Heart right ventricle (tissue), 16 donors: ENCODE data around the gene USP50. TPM values are rescaled to one million over a fixed set of nuclear protein-coding genes. Genes with fewer than 3 reads are reported as not detected.

ENCODE experiments used
- ATAC-seq, 8 donors: fragments of 200-7000 bp; cut with Tn5 transposase; one replicate each; pipeline ENCODE4 v1.9.1; 2020; ENCODE audit warnings: mild to moderate bottlenecking in 8 of 8, moderate library complexity in 8 of 8, moderate number of reproducible peaks in 1 of 8
- DNase-seq, 2 donors: peaks; one replicate each; pipeline ENCODE4 v3.0.0-alpha.2; 2020
- H3K27ac ChIP-seq, 10 donors: fragments of 200-600 bp; sonication (generic) in 2 of 10; one replicate each; pipeline versions ENCODE4 v1.5.0 to v1.8.0; 2020 to 2022; ENCODE audit warnings: mild to moderate bottlenecking in 3 of 10
- H3K27me3 ChIP-seq, 7 donors: fragments of 200-600 bp; one replicate each; pipeline ENCODE4 v1.8.0; 2021 to 2022; ENCODE audit warnings: mild to moderate bottlenecking in 2 of 7
- H3K36me3 ChIP-seq, 9 donors: fragments of 200-600 bp; sonication (generic) in 1 of 9; one replicate each; pipeline versions ENCODE4 v1.5.0 to v1.8.0; 2020 to 2022; ENCODE audit warnings: mild to moderate bottlenecking in 2 of 9
- H3K4me1 ChIP-seq, 9 donors: fragments of 200-600 bp; sonication (generic) in 1 of 9; one replicate each; pipeline versions ENCODE4 v1.5.0 to v1.8.0; 2020 to 2022; ENCODE audit warnings: mild to moderate bottlenecking in 4 of 9
- H3K4me3 ChIP-seq, 10 donors: fragments of 200-600 bp; sonication (generic) in 2 of 10; one replicate each; pipeline versions ENCODE4 v1.5.0 to v1.8.0; 2020 to 2022; ENCODE audit warnings: mild to moderate bottlenecking in 7 of 10, moderate library complexity in 2 of 10
- H3K9me3 ChIP-seq, 11 donors: fragments of 200-600 bp in 10 of 11; sonication (generic) in 2 of 11; one replicate each; pipeline versions ENCODE4 v1.5.0 to v1.8.0; 2013 to 2022; ENCODE audit warnings: mild to moderate bottlenecking in 2 of 11, control low read depth in 1 of 11, moderate library complexity in 1 of 11
- WGBS, 2 donors: extraction: QIAGEN DNeasy Blood & Tissue Kit; methylation state at CpG; one replicate each; pipeline ENCODE4 v1.1.7; 2013; ENCODE audit warnings: inconsistent platforms in 1 of 2; 5-methylcytosine and 5-hydroxymethylcytosine counted together
- intact Hi-C, 10 donors: fragments of 100-400 bp; cut with DNase I; formaldehyde crosslinking; loops; one replicate each; pipeline versions ENCODE4 v1.11.1 to v1.14.2; 2022
- polyA plus RNA-seq, 2 donors: library from polyadenylated mRNA; stranded (reverse); fragments of 200-250 nt; gene quantifications; one replicate each; pipeline ENCODE4 v1.2.3, GENCODE V29; 2013
- total RNA-seq, 10 donors: library from RNA; stranded (reverse); fragmentation: NEBNext Ultra II Directional in 3 of 10; extraction: Animal tissue kit (Norgen Biotek cat#: 25700) in 3 of 10; gene quantifications; one replicate each; pipeline versions ENCODE4 v1.2.1 to v1.2.4, GENCODE V29; 2021 to 2023
- TF ChIP-seq, protein P1 (sequence below), 9 donors: fragments of 200-600 bp; sonication (generic) in 2 of 9; IDR thresholded peaks; one replicate each; pipeline versions ENCODE4 v1.5.0 to v1.8.0; 2021 to 2022; ENCODE audit warnings: antibody characterized with exemption in 9 of 9, mild to moderate bottlenecking in 5 of 9, moderate library complexity in 1 of 9
- donor health status: Arrhythmogenic right ventricular cardiomyopathy.
- donor health status: ischemic (EF 13 %, LVEDD 7.1; RV severe dilation, severe dysfunction).
- donor health status: healthy with polysubstance abuse.
- donor health status: DM: no; HTN: yes; CAD: no.
- donor health status: DM: no; HTN: no; CAD: no.
- donor health status: ischemic (EF 25% LVEDD 6.9; RV normal size, moderate dysfunction).
- donor health status: ischemic (EF 25% LVEDD 5.7; RV mildly dilated, moderate dysfunction).
- donor health status: healthy.
- donor health status: DM: yes; HTN: yes; CAD: no.
- donor health status: Ischemic cardiomyopathy.
- donor health status: ischemic (EF 35%, LVEDD 5.7; RV mildly dilated, moderate dysfunction).
- donor health status: nonischemic (EF 11% LVEDD 7.7; RV severe dilation, severe dysfunction).
- donor health status: DM: yes; HTN: yes; CAD: no.
- donor health status: PGD.
- donor health status: ischemic (EF 29% LVEDD 5.4; RV normal size, mild dysfunction).
- donor health status: nonischemic (EF 23%, LVEDD 6.1; RV moderate dilation, normal function).

USP50 gene
- total and polyA plus RNA-seq, 12 donors, result 0.23 to 1.2 (median 0.57) TPM; not detected in 5

GRCh38 chr15:50549326-50549725 is 2.9 kb upstream of the USP50 start:
- no peaks in the 10 kb centered on the region for H3K27me3 ChIP-seq
- no peak overlapping the region for H3K27ac ChIP-seq
- TF ChIP-seq, protein P1, sequence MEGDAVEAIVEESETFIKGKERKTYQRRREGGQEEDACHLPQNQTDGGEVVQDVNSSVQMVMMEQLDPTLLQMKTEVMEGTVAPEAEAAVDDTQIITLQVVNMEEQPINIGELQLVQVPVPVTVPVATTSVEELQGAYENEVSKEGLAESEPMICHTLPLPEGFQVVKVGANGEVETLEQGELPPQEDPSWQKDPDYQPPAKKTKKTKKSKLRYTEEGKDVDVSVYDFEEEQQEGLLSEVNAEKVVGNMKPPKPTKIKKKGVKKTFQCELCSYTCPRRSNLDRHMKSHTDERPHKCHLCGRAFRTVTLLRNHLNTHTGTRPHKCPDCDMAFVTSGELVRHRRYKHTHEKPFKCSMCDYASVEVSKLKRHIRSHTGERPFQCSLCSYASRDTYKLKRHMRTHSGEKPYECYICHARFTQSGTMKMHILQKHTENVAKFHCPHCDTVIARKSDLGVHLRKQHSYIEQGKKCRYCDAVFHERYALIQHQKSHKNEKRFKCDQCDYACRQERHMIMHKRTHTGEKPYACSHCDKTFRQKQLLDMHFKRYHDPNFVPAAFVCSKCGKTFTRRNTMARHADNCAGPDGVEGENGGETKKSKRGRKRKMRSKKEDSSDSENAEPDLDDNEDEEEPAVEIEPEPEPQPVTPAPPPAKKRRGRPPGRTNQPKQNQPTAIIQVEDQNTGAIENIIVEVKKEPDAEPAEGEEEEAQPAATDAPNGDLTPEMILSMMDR (IDR thresholded peaks at IDR 0.05), result no peak
- no peak for DNase-seq
- ATAC-seq, result no peak
- 85 to 91% methylated on average over 7 of the region's 7 CpGs for WGBS, 2 donors
- H3K9me3 ChIP-seq, result no peaks in the 10 kb centered on the region
- intact Hi-C loops, result no loop called here
- no peaks in the 10 kb centered on the region for H3K4me1 ChIP-seq
- no peaks in the 10 kb centered on the region for H3K36me3 ChIP-seq
- no peak overlapping the region for H3K4me3 ChIP-seq

DNA sequence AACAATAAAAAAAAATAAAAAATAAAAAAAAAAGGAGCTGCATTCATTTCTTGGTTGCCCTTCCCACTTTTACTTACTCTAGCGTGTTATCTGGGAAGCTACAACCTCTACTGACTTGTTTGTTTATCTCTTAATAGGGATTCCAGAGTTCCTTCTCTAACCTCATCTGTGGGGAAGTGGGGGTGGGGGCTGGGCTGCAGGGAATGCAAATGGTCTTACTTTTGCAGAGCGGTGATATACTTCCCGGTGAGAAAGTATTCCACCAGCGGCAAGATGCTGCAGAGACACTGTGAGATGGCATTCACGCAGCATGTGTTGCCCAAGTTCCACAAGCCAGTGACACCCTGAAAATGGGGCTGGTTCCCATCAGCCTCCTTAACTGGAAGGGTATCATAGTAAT is 2.1 kb downstream of the USP50 start:
- intact Hi-C loops, result no loop called here
- Histone ChIP-seq H3K4me3 (no peak overlapping the region), H3K36me3 (no peaks in the 10 kb centered on the region), H3K9me3 (no peaks in the 10 kb centered on the region), H3K27me3 (no peaks in the 10 kb centered on the region), H3K4me1 (no peaks in the 10 kb centered on the region), H3K27ac (no peak overlapping the region)
- WGBS, 2 donors, result 46% methylated on average over 5 of the region's 5 CpGs
- ATAC-seq (no peak), DNase-seq (no peak)
- TF ChIP-seq, protein P1 (IDR thresholded peaks at IDR 0.05), result no peak

DNA sequence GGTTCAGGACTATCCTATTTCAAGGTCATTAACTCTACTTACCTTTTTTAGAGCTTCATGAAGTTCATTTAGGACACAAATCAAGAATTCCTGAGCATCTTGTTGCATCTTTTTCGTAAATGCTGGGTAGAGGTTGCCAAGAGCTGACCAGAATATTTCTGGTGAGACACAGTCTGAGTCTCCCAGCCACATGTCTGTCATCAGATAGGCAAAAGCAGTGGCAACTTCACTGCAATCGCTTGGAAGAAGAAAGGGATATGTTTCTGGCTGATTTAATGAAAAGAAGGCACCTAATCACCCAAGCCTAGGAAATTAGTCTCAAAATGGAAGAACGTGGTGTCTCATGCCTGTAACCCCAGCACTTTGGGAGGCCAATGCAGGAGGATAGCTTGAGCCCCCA is 2.9 kb downstream of the USP50 start:
- no peak overlapping the region for H3K27ac ChIP-seq
- DNase-seq, result no peak
- intact Hi-C loops, result no loop called here
- H3K9me3 ChIP-seq, result no peaks in the 10 kb centered on the region
- H3K36me3 ChIP-seq, result no peaks in the 10 kb centered on the region
- no peaks in the 10 kb centered on the region for H3K27me3 ChIP-seq
- TF ChIP-seq, protein P1 (IDR thresholded peaks at IDR 0.05), result no peak
- no peaks in the 10 kb centered on the region for H3K4me1 ChIP-seq
- no peak for ATAC-seq
- H3K4me3 ChIP-seq, result no peak overlapping the region
- 84 to 88% methylated on average over 3 of the region's 3 CpGs for WGBS, 2 donors

DNA sequence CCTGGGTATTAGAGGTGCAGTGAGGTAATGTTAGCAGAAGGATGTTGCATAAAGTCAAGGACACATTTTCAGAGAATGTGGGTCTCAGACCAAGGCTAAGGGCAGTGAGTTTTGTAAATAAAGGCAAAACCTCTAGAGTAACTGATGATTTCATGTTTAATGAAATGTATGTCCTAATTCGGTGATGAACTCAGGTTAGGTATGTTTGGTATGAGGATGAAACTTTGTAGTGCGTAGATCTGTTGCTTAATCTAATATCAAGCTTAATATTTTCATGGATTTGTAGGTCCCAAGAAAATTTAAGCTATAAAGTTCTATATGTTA is 3.6 kb downstream of the USP50 start:
- Histone ChIP-seq H3K4me1 (no peaks in the 10 kb centered on the region), H3K9me3 (no peaks in the 10 kb centered on the region), H3K27ac (no peak overlapping the region), H3K4me3 (no peak overlapping the region), H3K27me3 (no peaks in the 10 kb centered on the region), H3K36me3 (no peaks in the 10 kb centered on the region)
- TF ChIP-seq, protein P1 (IDR thresholded peaks at IDR 0.05), result no peak
- DNase-seq (no peak), ATAC-seq (no peak)
- intact Hi-C loops, result no loop called here
- WGBS, 2 donors, result 90% methylated on average over 2 of the region's 2 CpGs

GRCh38 chr15:50531766-50532165 is 14.7 kb downstream of the USP50 start:
- ATAC-seq (no peak), DNase-seq (no peak)
- intact Hi-C loops, result no loop called here
- H3K4me1 ChIP-seq, result no peaks in the 10 kb centered on the region
- H3K27ac ChIP-seq, result no peak overlapping the region
- TF ChIP-seq, protein P1 (IDR thresholded peaks at IDR 0.05), result no peak
- peaks cover 0 to 3% (median 0%) of the 10 kb centered on the region in 11 donors for H3K9me3 ChIP-seq
- H3K27me3 ChIP-seq, result no peaks in the 10 kb centered on the region
- no peak overlapping the region for H3K4me3 ChIP-seq
- H3K36me3 ChIP-seq, result no peaks in the 10 kb centered on the region
- WGBS, 2 donors, result 57 to 62% methylated on average over 4 of the region's 4 CpGs
